ENCODE results near the gene MLEC.

The MLEC gene

GRCh38 chr12:120749256-120749655 lies 62.3 kb downstream of the MLEC start:
- TF ChIP-seq ISL1 (CRISPR knock-in tag; IDR thresholded peaks at IDR 0.05) = no peak
- TF ChIP-seq ARNTL (CRISPR knock-in tag; IDR thresholded peaks at IDR 0.05; ENCODE audit: borderline replicate concordance, low read depth) = no peak
- TF ChIP-seq CSDC2 (CRISPR knock-in tag; IDR thresholded peaks at IDR 0.05) = no peak
- TF ChIP-seq ZFP30 (CRISPR knock-in tag; IDR thresholded peaks at IDR 0.05) = no peak
- ATAC-seq = no peak

- ATAC-seq = no peak
- TF ChIP-seq ZFP3 (CRISPR knock-in tag; IDR thresholded peaks at IDR 0.05) (no peak), ZFP30 (CRISPR knock-in tag; IDR thresholded peaks at IDR 0.05) (no peak), POU6F1 (CRISPR knock-in tag; IDR thresholded peaks at IDR 0.05; ENCODE audit: borderline replicate concordance, low read depth) (no peak), TSHZ2 (CRISPR knock-in tag; IDR thresholded peaks at IDR 0.05) (no peak), BACH2 (CRISPR knock-in tag; IDR thresholded peaks at IDR 0.05; ENCODE audit: borderline replicate concordance) (no peak)
These were observed 63.9 kb downstream of the MLEC start for GRCh38 chr12:120750806-120751205.

- ATAC-seq = no peak
- no peak for TF ChIP-seq ZFP30 (CRISPR knock-in tag; IDR thresholded peaks at IDR 0.05)
These were observed 64.4 kb downstream of the MLEC start for GRCh38 chr12:120751389-120751788.

Data from SK-N-SH treated with all-trans-retinoic acid at 6 μM for 48 hours (cell line).